HG02610 (cell line): ENCODE data around the gene RRP36.
"Not testable (repeated sequence)": the region's sequence is repeated elsewhere in the genome, so short reads cannot be mapped to it uniquely, and the experiment has no call there.

Experiments used
- ATAC-seq: cut with Tn5 transposase; IDR thresholded peaks from one replicate; pipeline ENCODE4 v1.9.1; 2021; ENCODE audit warnings: mild to moderate bottlenecking, moderate library complexity; ENCODE audit not compliant: unreplicated experiment

Gene RRP36, protein sequence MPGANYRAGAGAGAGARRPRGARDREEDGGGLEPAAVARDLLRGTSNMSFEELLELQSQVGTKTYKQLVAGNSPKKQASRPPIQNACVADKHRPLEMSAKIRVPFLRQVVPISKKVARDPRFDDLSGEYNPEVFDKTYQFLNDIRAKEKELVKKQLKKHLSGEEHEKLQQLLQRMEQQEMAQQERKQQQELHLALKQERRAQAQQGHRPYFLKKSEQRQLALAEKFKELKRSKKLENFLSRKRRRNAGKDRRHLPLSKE

DNA sequence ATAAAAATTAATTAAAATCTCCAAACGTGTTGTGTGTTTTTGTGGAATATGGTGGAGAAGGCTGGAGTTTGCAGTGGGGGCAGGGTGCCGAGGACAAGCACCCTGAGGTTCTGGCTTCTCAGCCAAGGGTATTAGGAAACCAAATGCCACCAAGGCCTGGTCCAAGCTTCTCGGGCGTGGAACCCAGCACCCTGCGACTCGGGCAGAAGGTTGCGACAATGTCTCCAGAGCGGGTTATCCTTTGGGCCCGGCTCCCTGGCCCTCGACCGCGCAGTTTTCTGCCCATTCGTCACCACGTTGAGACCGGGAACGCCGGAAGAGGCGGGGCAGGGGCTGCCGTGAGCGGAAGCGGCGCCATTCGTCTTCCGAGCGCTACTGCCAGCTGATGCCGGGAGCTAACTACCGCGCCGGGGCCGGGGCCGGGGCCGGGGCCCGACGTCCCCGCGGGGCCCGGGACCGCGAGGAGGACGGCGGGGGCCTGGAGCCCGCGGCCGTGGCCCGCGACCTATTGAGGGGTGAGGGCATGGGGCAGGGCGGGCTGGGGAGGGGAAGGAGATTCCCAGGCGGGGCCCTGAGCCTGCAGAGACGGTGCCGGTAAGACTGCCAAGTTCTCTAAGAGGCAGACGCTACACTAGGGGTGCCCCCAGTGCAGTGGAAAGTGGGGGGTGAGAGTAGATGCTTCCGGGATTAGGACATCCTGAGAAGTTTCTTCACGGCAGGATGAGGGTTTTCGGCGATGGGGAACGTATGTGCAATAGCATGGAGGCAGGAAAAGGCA, at the start of gene RRP36:
Gene RRP36 (plus strand): TSS at position 354 of the 778 bp plus-strand sequence. CDS start 32 bp downstream, at position 386.
- peak; percentile 83 for ATAC-seq

DNA sequence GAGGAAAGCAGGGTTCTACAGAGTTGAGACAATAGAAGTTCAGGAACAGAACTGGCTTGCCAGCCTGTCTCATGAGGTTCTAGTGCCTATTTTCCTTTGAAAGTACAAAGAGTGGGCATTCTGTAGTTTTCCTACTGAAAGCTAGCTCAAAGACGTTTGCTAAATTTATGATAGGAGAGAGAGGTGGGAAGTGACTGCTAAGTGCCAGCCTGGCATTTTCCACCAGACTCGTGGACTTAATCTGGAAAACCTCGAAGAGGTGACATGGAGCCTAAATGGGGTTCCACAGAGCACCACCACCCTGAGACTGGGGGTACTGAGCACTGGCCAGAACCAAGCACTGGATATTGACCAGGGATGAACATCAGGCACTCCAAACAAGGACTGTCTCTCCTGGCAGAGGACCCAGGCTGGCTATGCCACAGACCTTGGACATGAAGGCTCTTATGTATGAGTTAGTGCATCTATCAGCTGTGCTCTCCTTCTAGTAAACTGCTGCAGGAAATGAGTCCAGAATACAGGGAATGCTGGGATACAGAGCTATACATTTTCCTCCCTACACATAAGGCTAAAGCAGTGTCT, 49.6 kb upstream of the RRP36 start:
- ATAC-seq: no peak

- ATAC-seq: no peak
These were observed 47.5 kb upstream of the RRP36 start for GRCh38 chr6:42973926-42974325.

DNA sequence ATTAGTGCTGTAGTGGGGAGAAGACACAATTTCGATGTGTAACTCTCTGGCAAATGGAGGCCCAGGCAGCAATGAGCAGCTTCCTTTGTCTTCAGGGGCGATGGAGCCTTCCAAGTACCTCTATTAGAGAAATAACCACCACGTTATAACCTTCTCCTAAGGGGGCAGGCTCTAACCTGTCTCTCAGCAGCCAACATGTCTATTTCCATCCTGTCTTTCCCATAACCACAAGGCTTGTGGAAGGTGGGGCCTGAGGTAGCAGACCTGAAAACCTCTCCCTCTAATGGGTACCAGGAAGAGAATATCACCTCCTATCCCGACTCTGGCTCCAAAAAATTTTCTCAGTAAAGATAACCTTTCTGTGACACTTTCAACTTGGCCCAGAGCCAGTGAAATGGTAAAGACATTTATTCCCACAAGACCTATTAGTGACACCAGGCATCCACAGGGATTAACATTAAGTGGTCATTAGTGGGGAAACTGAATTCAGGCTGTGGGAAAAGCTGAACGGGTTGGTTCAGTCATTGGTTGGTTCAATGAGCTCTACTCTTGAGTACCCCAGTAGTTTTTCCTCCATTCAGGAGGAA, 46.4 kb upstream of the RRP36 start:
- no peak for ATAC-seq

DNA sequence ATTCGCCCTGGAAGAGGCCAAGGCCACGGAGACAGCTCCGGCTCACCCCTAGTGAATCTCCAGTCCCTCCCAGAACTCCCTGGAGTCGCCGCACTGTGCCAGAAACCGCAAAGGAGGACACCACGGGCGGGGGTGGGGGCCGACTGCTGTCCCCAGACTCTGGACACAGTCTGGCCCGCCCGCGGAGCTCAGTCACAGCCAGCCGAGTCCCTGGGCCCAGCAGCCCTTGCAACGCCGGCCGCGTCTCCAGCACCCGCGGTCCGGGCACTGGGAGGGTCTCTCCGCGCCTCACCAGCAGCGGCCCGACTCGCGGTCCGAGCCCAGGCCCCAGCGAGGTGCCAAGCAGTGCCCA, 43.0 kb upstream of the RRP36 start:
- peak; percentile 12 for ATAC-seq

DNA sequence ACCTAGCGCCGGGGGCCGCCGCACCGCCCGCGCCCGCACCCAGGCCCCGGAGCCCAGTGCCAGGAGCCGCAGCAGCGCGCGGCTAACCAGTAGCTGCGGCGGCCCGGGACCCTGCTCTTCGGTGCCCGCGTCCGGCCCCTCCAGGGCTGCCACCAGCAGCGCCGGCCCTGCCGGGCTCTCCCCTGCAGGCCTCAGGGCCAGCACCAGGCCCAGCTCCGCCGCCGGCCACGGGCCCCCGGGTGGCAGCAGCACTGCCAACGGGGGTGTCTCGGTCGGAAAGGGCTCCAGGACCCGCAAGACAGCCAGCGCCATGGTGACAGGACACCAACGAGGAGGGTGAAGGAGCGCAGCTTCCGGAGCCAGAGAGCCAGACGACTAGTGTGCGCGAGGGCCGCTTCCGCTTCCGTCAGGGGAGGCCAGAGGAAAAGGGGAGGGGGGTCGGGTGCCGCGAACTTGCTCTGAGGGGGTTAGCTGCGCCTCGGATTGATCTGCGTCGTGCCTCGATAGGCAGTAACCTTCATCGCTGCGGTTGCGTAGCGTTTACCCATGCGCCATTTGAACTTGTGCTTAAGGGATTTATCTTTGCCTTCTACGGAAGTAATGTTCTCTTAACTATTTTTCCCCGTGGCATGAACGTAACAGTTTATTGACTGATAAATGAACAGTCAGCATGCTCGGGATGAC, 42.4 kb upstream of the RRP36 start, which contains the start of gene PEX6:
Gene PEX6 (minus strand): TSS at position 343 of the 684 bp plus-strand sequence. CDS start 31 bp downstream, at position 312.
- ATAC-seq: peak; percentile 97

DNA sequence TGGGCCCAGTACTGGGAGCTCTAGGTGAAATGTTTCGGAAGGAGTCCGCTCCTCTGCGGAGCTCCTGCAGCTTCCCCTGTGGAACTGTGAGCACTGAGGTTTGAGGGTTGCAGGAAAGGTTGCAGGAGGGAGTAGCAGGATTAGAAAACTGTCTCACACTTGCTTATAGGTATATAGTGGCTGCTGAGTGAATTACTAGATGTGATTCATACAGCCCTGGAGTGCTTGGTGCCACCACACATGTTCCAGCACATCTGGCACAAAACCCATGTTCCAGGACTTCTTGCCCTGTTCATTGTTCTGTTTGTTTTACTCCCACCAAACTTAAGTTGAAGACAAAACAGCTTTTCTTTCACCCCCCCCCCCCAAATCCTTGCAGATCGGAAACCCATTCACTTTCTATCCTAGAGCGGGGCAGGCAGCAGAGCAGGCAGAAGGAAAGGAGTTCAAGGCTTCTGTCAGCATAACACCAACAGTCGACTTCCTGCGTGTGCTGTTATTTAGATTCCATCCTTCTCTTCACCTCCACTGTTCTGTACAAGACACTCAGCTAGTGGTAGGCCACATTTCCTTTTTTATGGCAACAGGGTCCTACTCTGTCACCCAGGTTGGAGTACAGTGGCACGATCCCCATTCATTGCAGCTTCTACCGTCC, 41.8 kb upstream of the RRP36 start:
- peak; percentile 10 for ATAC-seq

- ATAC-seq: no peak
These were observed 39.6 kb upstream of the RRP36 start for GRCh38 chr6:42981836-42982235.

- peak; percentile 91 for ATAC-seq
These were observed 37.2 kb upstream of the RRP36 start, which contains the start of gene PPP2R5D for GRCh38 chr6:42984001-42984923. TSS of gene PPP2R5D (plus strand) at chr6:42984570. CDS start at chr6:42984678, 108 bp downstream.

DNA sequence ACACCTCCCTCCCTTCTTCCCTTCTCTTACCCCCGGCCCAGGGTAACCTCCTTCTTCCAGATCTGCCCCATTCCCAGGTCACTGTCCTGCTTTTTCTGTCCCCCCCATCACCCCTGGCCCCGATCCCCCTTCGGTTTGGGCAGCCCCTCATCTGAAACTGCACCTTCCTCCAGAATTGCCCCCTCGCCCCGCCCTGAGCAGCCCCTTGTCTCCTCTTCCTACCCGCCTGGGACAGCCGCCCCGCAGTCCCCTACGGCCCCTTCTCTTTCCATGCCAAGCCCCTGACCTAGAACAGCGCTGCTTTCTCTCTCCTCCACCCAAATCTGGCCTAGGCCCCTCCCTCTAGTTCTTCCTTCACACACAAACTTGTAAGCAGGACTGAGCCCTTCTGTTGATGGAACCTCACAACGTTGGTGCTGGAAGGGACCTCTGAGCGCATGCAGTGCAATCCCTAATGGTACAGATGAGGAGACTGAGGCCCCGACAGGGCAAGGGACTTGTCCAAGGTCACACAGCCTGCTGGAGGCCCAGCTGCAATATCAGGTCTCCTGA, 36.4 kb upstream of the RRP36 start:
- ATAC-seq: no peak

DNA sequence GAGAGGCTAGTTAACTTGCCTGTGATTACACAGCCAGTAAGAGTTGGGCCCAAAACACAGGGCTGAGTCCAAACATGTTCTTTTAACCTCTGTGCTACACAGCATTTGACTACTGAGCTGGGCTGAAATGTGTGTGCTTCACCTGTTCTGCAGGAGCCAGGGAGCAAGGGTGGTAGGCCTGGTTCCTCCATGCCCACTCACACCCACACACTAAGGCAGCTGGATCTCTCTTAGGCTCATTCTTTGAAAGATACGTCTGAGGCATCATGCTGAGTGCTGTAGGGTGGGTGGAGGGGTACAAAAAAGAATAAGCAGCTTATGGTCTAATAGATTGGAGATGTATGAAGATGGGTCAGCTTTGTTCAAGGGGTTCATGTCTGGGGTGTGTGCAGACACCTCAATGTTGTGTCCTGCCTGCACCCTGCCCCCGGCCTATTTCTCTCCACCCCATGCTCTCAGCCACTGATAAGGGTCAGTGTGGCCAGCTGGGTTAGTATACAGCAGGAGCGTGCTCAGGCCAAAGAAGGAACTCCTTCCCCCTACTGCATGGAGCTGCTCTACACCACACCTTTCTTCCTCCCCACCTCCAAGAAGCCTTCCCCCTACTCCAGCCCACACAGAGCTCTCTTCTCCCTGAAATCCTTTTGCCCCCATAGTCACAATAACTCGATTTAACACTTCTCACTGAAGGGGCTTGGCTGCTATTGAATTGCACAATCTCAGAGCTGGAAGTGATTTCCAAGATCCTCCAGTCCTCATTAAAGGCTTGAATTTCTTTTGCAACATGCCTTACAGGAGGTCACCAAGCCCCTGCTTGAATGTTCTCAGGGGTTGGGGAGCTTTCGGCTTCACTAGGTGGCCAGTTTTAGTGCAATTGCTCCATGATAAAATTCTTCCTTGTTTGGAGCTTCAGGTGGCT, 33.6 kb upstream of the RRP36 start:
- ATAC-seq: no peak

DNA sequence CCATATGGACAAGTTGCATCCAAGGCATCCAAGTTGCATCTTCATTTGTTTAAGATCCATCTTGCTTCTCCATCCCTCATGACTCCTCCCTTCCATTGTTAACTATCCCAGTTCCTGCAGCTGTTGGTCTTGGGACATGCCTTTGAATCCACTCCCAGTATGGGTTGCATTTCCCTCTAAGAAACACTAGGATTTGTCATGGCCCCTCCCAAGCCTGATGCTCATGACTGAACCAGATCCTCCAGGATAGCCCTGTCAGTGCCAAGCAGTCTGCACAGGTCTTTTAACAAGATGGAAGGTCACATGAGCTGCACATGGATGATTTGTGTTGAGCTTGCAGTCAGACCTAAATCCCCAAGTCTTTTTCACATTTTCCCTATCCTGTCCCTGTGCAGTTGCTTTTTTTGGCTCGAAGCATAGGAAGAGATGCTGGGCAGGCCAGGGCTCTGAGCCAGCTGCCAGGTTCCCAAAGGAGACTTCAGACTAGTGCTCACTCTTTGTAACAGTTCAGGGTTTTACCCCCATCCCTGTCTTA, 32.9 kb upstream of the RRP36 start:
- no peak for ATAC-seq

- no peak for ATAC-seq
These were observed 31.5 kb upstream of the RRP36 start for GRCh38 chr6:42989923-42990322.

DNA sequence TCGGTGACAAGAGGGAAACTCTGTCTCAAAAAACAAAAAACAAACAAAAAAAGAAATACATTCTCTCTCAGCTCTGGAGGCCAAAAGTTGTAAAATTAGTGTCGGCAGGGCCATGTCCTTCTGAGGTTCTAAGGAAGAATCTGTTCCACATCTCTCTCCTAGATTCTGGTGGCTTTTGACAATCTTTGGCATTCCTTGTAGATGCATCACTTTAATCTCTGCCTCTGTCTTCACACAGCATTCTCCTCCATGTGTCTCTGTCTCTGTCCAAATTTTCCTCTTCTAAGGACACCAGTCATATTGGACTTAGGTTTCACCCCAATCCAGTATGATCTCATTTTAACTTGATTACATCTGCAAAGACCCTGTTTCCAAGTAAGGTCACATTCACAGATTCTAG, 28.0 kb upstream of the RRP36 start:
- ATAC-seq: no peak

DNA sequence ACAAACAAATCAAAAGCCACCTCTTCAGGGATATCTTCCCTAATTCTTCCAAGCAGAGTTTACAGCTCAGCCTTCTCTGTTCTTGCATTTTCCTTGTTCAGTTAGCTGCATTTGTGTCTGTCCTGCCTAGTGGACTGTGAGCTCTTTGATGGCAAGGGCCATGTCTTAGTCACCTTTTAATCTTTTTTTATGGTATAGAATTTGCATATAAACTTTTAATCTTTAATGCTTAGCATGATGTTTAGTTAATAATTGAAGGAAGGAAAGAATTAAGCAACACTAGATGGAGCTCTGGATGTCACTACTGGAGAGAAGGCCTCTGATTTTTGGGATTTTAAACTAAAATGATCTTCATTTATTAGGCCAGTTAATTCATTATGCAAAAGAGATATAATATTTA, 24.9 kb upstream of the RRP36 start:
- no peak for ATAC-seq

DNA sequence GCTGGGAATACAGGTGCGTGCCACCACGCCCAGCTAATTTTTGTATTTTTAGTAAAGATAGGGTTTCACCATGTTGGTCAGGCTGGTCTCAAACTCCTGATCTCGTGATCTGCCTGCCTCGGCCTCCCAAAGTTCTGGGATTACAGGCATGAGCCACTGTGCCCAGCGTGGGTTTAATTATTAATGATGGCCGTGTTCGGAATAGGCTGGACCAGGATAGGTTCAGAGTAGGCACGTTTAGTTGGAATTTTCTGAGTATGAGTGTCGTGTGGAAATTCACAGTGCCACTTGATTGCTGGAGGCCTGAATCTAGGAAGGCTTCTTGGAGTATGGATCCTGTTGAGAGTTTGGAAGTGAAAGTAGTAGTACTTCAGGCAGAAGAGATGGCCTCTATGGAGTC, 23.2 kb upstream of the RRP36 start:
- not testable (repeated sequence) for ATAC-seq

GRCh38 chr6:43001843-43002242, 19.6 kb upstream of the RRP36 start:
- ATAC-seq: no peak

- no peak for ATAC-seq
These were observed 15.6 kb upstream of the RRP36 start for GRCh38 chr6:43005844-43006243.
